K562 (cell line): ENCODE results near the gene ARAF. TPM values are rescaled to one million over a fixed set of nuclear protein-coding genes. Genes with fewer than 3 reads are reported as not detected.

Experiments used
- ATAC-seq: fragments of 200-7000 bp; cut with Tn5 transposase; 3 replicates; pipeline ENCODE4 v1.9.1; 2020; ENCODE audit warnings: moderate library complexity
- BruUV-seq: library from RNA; stranded (reverse); fragments of 400-500 nt; replicated peaks from 2 replicates; lab custom pipeline; 2021; lab: Mats Ljungman, UMichigan
- CTCF ChIA-PET: fragments of 300-600 bp; formaldehyde crosslinking; extraction: SDS; loops from one replicate; lab custom pipeline; 2021; ENCODE audit warnings: low intra/inter-chr PET ratio; lab: Yijun Ruan, JAX
- POLR2A ChIA-PET: fragments of 300-600, 350-650 bp; sonication (Branson Sonifier 250); formaldehyde crosslinking; extraction: SDS; loops from one replicate; lab custom pipeline; 2021; ENCODE audit warnings: antibody characterized with exemption, inconsistent platforms; lab: Yijun Ruan, JAX
- DNase-seq, 4 experiments: peaks; one replicate each; pipeline versions ENCODE4 v3.0.0 to v3.0.0-alpha.2; 2011 to 2018; ENCODE audit warnings: low spot score in 3 of 4, mixed read lengths in 3 of 4; ENCODE audit errors: extremely low read depth in 1 of 4
- FAIRE-seq: peaks from 2 replicates; lab custom pipeline; 2011; peaks lifted over from hg19 to GRCh38; lab: Jason Lieb, UNC
- H2AFZ ChIP-seq: 2 replicates; pipeline ENCODE4 v1.6.0; 2011; ENCODE audit warnings: low read depth, low read length, control low read depth, inconsistent platforms
- H3K27ac ChIP-seq: fragments of 200-600 bp; 3 replicates; pipeline ENCODE4 v1.8.0; 2011; ENCODE audit warnings: low read depth, mild to moderate bottlenecking, control low read depth, inconsistent platforms, low read length, moderate library complexity, mixed read lengths; ENCODE audit errors: extremely low read depth
- H3K27me3 ChIP-seq, 2 experiments: fragments of 300-600 bp in 1 of 2; 2 replicates in 1 of 2; 3 replicates in 1 of 2; pipeline versions ENCODE4 v1.6.0 to v1.8.0; 2011; ENCODE audit warnings: inconsistent platforms in 2 of 2, low read length in 2 of 2, mild to moderate bottlenecking in 1 of 2, mixed read lengths in 1 of 2, moderate library complexity in 1 of 2; ENCODE audit not compliant: control insufficient read depth in 2 of 2, insufficient read depth in 2 of 2
- H3K36me3 ChIP-seq: fragments of 300-600 bp; 3 replicates; pipeline ENCODE4 v1.8.0; 2011; ENCODE audit warnings: mild to moderate bottlenecking, low read length, inconsistent platforms; ENCODE audit not compliant: control insufficient read depth, insufficient read depth
- H3K4me1 ChIP-seq, 2 experiments: fragments of 200-600 bp in 1 of 2; replicated peaks in 1 of 2; 2 replicates in 1 of 2; 3 replicates in 1 of 2; pipeline versions ENCODE4 v1.5.1 to v1.8.0; 2011; ENCODE audit warnings: inconsistent platforms in 2 of 2, low read length in 2 of 2, mild to moderate bottlenecking in 1 of 2, mixed read lengths in 1 of 2, moderate library complexity in 1 of 2; ENCODE audit not compliant: control insufficient read depth in 2 of 2, insufficient read depth in 2 of 2
- H3K4me2 ChIP-seq: 2 replicates; pipeline ENCODE4 v1.6.1; 2011; ENCODE audit warnings: low read length, control low read depth, inconsistent platforms, mixed read lengths; ENCODE audit not compliant: insufficient read depth
- H3K4me3 ChIP-seq: fragments of 200-600 bp; sonication (generic), shearing (Covaris generic); 2 replicates; pipeline ENCODE4 v1.5.1; 2016; ENCODE audit warnings: control low read depth, inconsistent platforms
- H3K79me2 ChIP-seq: fragments of 200-600 bp; 3 replicates; pipeline ENCODE4 v1.8.0; 2011; ENCODE audit warnings: low read length, inconsistent platforms; ENCODE audit not compliant: control insufficient read depth, insufficient read depth
- H3K9ac ChIP-seq, 2 experiments: 2 replicates each; pipeline versions ENCODE4 v1.6.0 to v1.6.1; 2011; ENCODE audit warnings: low read depth in 2 of 2, low read length in 2 of 2, control low read depth in 1 of 2, inconsistent platforms in 1 of 2, mild to moderate bottlenecking in 1 of 2, mixed read lengths in 1 of 2; ENCODE audit not compliant: insufficient read depth in 1 of 2
- H3K9me1 ChIP-seq: one replicate; pipeline ENCODE4 v1.6.0; 2011; ENCODE audit warnings: inconsistent platforms, mild to moderate bottlenecking, low read length, moderate library complexity; ENCODE audit not compliant: control insufficient read depth, insufficient read depth
- H3K9me3 ChIP-seq: replicated peaks from 2 replicates; pipeline ENCODE4 v1.5.1; 2011; ENCODE audit warnings: low read depth, low read length, inconsistent platforms; ENCODE audit not compliant: control insufficient read depth, insufficient read depth
- H4K20me1 ChIP-seq: replicated peaks from 2 replicates; pipeline ENCODE4 v1.6.1; 2011; ENCODE audit warnings: low read length, inconsistent platforms, mixed read lengths; ENCODE audit not compliant: control insufficient read depth, insufficient read depth
- ATF7 ChIP-seq: fragments of 450-650 bp; IDR thresholded peaks from 2 replicates; pipeline ENCODE4 v1.7.1; 2014; ENCODE audit warnings: mild to moderate bottlenecking, moderate library complexity
- BMI1 ChIP-seq: fragments of 150-350 bp; IDR thresholded peaks from 2 replicates; pipeline ENCODE4 v1.6.1; 2014; ENCODE audit warnings: low read length
- CBX3 ChIP-seq, 2 experiments: IDR thresholded peaks; 1 replicate in 1 of 2; 2 replicates in 1 of 2; pipeline ENCODE4 v1.6.1; 2012; ENCODE audit warnings: inconsistent platforms in 2 of 2, low read length in 2 of 2, borderline replicate concordance in 1 of 2, control low read depth in 1 of 2
- ESRRA ChIP-seq: fragments of 450-650 bp; IDR thresholded peaks from 2 replicates; pipeline ENCODE4 v1.6.1; 2014; ENCODE audit warnings: low read depth, mild to moderate bottlenecking, moderate library complexity, borderline replicate concordance
- ETS2 ChIP-seq: IDR thresholded peaks from 2 replicates; pipeline ENCODE4 v1.6.1; 2016; ENCODE audit warnings: borderline replicate concordance, missing genetic modification characterization, mild to moderate bottlenecking, moderate library complexity, missing compliant biosample characterization; ENCODE audit not compliant: poor library complexity, severe bottlenecking
- FOXK2 ChIP-seq, 2 experiments: fragments of 450-650 bp; IDR thresholded peaks in 1 of 2; conservative IDR thresholded peaks in 1 of 2; 2 replicates each; pipeline ENCODE4 v1.6.1; 2016; ENCODE audit warnings: low read depth in 2 of 2, mild to moderate bottlenecking in 1 of 2
- HMBOX1 ChIP-seq: sonication (generic); IDR thresholded peaks from 2 replicates; pipeline ENCODE4 v1.6.1; 2016
- KAT7 ChIP-seq: sonication (generic); formaldehyde crosslinking; IDR thresholded peaks from 2 replicates; pipeline ENCODE4 v1.8.0; 2022; ENCODE audit warnings: missing genetic modification reagents, mild to moderate bottlenecking, borderline replicate concordance
- KLF13 ChIP-seq: fragments of 450-650 bp; IDR thresholded peaks from 2 replicates; pipeline ENCODE4 v1.6.1; 2016; ENCODE audit warnings: missing genetic modification characterization, low read depth, mild to moderate bottlenecking, missing compliant biosample characterization, moderate library complexity, borderline replicate concordance
- LEF1 ChIP-seq: fragments of 450-650 bp; IDR thresholded peaks from 2 replicates; pipeline ENCODE4 v1.6.1; 2016; ENCODE audit warnings: mild to moderate bottlenecking
- NR3C1 ChIP-seq: sonication (generic); formaldehyde crosslinking; IDR thresholded peaks from 2 replicates; pipeline ENCODE4 v1.8.1; 2022; ENCODE audit warnings: missing genetic modification reagents
- RFX5 ChIP-seq: IDR thresholded peaks from 2 replicates; pipeline ENCODE4 v1.6.1; 2011; ENCODE audit warnings: low read depth, mild to moderate bottlenecking, improper control_type of control experiment, low read length
- SNRNP70 ChIP-seq: fragments of 200-400 bp; formaldehyde crosslinking; optimal IDR thresholded peaks from 2 replicates; pipeline ENCODE3; 2017; ENCODE audit warnings: low read depth, low read length
- SOX6 ChIP-seq: fragments of 450-650 bp; IDR thresholded peaks from 2 replicates; pipeline ENCODE4 v1.6.1; 2014; ENCODE audit warnings: mild to moderate bottlenecking
- TCF7 ChIP-seq: sonication (generic); IDR thresholded peaks from 2 replicates; pipeline ENCODE4 v1.6.1; 2016; ENCODE audit warnings: antibody characterized with exemption, borderline replicate concordance
- ZFX ChIP-seq: sonication (generic); formaldehyde crosslinking; IDR thresholded peaks from 2 replicates; pipeline ENCODE4 v1.8.0; 2022; ENCODE audit warnings: mild to moderate bottlenecking, missing genetic modification reagents, moderate library complexity
- ZNF146 ChIP-seq: IDR thresholded peaks from one replicate; pipeline ENCODE4 v1.6.1; 2018; ENCODE audit warnings: missing compliant biosample characterization; ENCODE audit not compliant: unreplicated experiment
- ZNF175 ChIP-seq: fragments of 200-800 bp; sonication (Bioruptor generic); IDR thresholded peaks from 2 replicates; pipeline ENCODE4 v1.6.1; 2016; ENCODE audit warnings: low read depth, mild to moderate bottlenecking, missing genetic modification characterization, missing compliant biosample characterization
- ZNF239 ChIP-seq: fragments of 250-450 bp; sonication (Bioruptor Pico); IDR thresholded peaks from 2 replicates; pipeline ENCODE4 v1.4.0; 2020; ENCODE audit warnings: mild to moderate bottlenecking
- WGBS: fragments of 100-300 bp; shearing (Covaris generic); methylation state at CpG from one replicate; pipeline ENCODE4 v1.1.6; 2016; ENCODE audit warnings: low coverage, mixed read lengths; ENCODE audit not compliant: insufficient coverage; ENCODE audit errors: missing lambda C conversion rate; 5-methylcytosine and 5-hydroxymethylcytosine counted together
- in situ Hi-C: fragments of 300-500 bp; cut with MboI; formaldehyde crosslinking; loops from 4 replicates; pipeline ENCODE4 v1.15.0; 2018; ENCODE audit warnings: inconsistent platforms, mixed read lengths
- intact Hi-C: fragments of 100-400 bp; cut with micrococcal nuclease; formaldehyde crosslinking; loops from 2 replicates; pipeline ENCODE4 v1.14.2; 2022
- polyA plus RNA-seq, 8 experiments: library from polyadenylated mRNA; depleted of rRNA in 4 of 8; stranded (reverse) in 5 of 8; unstranded in 3 of 8; fragments of >200 nt; fragmentation: Nextera tagmentation in 2 of 8; fragmentation: Illumina TruSeq in 1 of 8; extraction: Ambion mirVana in 2 of 8; extraction: Trizol in 1 of 8; gene quantifications; 2 replicates each; pipeline versions ENCODE4 v1.2.1 to v1.2.3, GENCODE V29; 2011 to 2014; ENCODE audit warnings: inconsistent platforms in 1 of 8, missing spikeins in 1 of 8
- total RNA-seq, 7 experiments: library from RNA; depleted of rRNA in 6 of 7; stranded (reverse); fragments of >200 nt in 6 of 7; fragmentation: Illumina TruSeq in 2 of 7; extraction: Trizol in 2 of 7; gene quantifications; 2 replicates each; pipeline versions ENCODE4 v1.2.1 to v1.2.3, GENCODE V29; 2011 to 2021; ENCODE audit warnings: low replicate concordance in 1 of 7
- TF ChIP-seq, protein P1 (sequence below): fragments of 250-450 bp; sonication (Bioruptor Pico); IDR thresholded peaks from 2 replicates; pipeline ENCODE4 v1.8.0; 2021; ENCODE audit warnings: moderate library complexity, mild to moderate bottlenecking, inconsistent platforms
- TF ChIP-seq, protein P2 (sequence below): fragments of 450-650 bp; conservative IDR thresholded peaks from 2 replicates; pipeline ENCODE4 v1.6.1; 2016; ENCODE audit warnings: missing genetic modification characterization, low read depth, mild to moderate bottlenecking, control low read depth, missing compliant biosample characterization

The ARAF gene
- total and polyA plus RNA-seq, 9 of the 15 experiments (the other 6 are each of a cell fraction or from before 2014, with no cell fraction given): 5.5 to 70.0 (median 29.4) TPM

GRCh38 chrX:47529548-47529947 is 31.5 kb upstream of the ARAF start (continued):
- no peak for TF ChIP-seq CBX3 (IDR thresholded peaks at IDR 0.05; ENCODE audit: borderline replicate concordance in 1 of 2, low read length in 2 of 2)
- TF ChIP-seq ETS2 (tag): no peak
- no peak for TF ChIP-seq SNRNP70
- TF ChIP-seq, protein P1, sequence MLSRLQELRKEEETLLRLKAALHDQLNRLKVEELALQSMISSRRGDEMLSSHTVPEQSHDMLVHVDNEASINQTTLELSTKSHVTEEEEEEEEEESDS (CRISPR knock-in tag): no peak
- no peak for TF ChIP-seq NR3C1 (CRISPR knock-in tag)
- no peak for TF ChIP-seq ZNF239 (CRISPR knock-in tag)
- no peak for TF ChIP-seq KAT7
- TF ChIP-seq KLF13 (tag): no peak

- Histone ChIP-seq H3K4me3 (no peak overlapping the region), H3K9me1 (no peaks in the 10 kb centered on the region), H3K79me2 (no peaks in the 10 kb centered on the region), H4K20me1 (no peaks in the 10 kb centered on the region), H3K4me2 (no peak overlapping the region), H3K27me3 (no peaks in the 10 kb centered on the region), H3K27ac (no peak overlapping the region), H2AFZ (no peak overlapping the region), H3K36me3 (no peaks in the 10 kb centered on the region), H3K4me1 (no peaks in the 10 kb centered on the region), H3K9me3 (no peaks in the 10 kb centered on the region), H3K9ac (no peak overlapping the region)
- WGBS: 41% methylated on average over 4 of the region's 6 CpGs
- POLR2A ChIA-PET: interaction anchor here (0.6 kb wide), 1 partner anchor 289 kb away, joined by 3 read pairs; no protein-coding TSS in a partner anchor
- intact Hi-C loops: no loop called here
- BruUV-seq: no TSS peak
- FAIRE-seq (no peak), DNase-seq (no peak), ATAC-seq (no peak; the same call in 2 of the 3 replicates)
- in situ Hi-C loops: no loop called here
- CTCF ChIA-PET: interaction anchor here (0.6 kb wide), 1 partner anchor 492 kb away, joined by 3 read pairs; no protein-coding TSS in a partner anchor
- TF ChIP-seq RFX5: no peak
- TF ChIP-seq SOX6: peak; percentile 92
- TF ChIP-seq LEF1: peak; percentile 44; the same call in 1 of the 2 replicates
- TF ChIP-seq, protein P2, sequence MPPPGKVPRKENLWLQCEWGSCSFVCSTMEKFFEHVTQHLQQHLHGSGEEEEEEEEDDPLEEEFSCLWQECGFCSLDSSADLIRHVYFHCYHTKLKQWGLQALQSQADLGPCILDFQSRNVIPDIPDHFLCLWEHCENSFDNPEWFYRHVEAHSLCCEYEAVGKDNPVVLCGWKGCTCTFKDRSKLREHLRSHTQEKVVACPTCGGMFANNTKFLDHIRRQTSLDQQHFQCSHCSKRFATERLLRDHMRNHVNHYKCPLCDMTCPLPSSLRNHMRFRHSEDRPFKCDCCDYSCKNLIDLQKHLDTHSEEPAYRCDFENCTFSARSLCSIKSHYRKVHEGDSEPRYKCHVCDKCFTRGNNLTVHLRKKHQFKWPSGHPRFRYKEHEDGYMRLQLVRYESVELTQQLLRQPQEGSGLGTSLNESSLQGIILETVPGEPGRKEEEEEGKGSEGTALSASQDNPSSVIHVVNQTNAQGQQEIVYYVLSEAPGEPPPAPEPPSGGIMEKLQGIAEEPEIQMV (tag): no peak
- peak; percentile 86 for TF ChIP-seq HMBOX1
- peak; percentile 72 for TF ChIP-seq ZFX (CRISPR knock-in tag)
- no peak for TF ChIP-seq BMI1
- TF ChIP-seq FOXK2 (conservative IDR thresholded peaks at IDR 0.05 in 1 of 2, IDR thresholded peaks at IDR 0.05 in 1 of 2; ENCODE audit: low read depth in 2 of 2): 0 out of 4 replicates have a peak, but pooled peaks of 1 of the 2 experiments have one; percentile 20
- peak; percentile 39; the same call in 1 of the 2 replicates for TF ChIP-seq ESRRA
- peak; percentile 64; the same call in 1 of the 2 replicates for TF ChIP-seq ATF7
- no peak for TF ChIP-seq ZNF146 (CRISPR knock-in tag)
- TF ChIP-seq TCF7: 0 out of 2 replicates have a peak, but pooled peaks have one; percentile 54
- no peak for TF ChIP-seq ZNF175 (CRISPR knock-in tag)
Observed at GRCh38 chrX:47530049-47530448, 31.0 kb upstream of the ARAF start.
